A673 (cell line): Measurements from ENCODE around the gene CNPY4.

ENCODE experiments used
- EZH2 ChIP-seq: fragments of 200-600 bp; sonication (generic); IDR thresholded peaks from 2 replicates; pipeline ENCODE4 v1.6.1; 2017; ENCODE audit warnings: borderline replicate concordance, low read depth, mild to moderate bottlenecking, mixed read lengths, antibody characterized with exemption, low read length; ENCODE audit not compliant: poor library complexity, severe bottlenecking
- TF ChIP-seq, protein P1 (sequence below): fragments of 300-800, 200-600 bp; sonication (generic); conservative IDR thresholded peaks from 2 replicates; pipeline ENCODE4 v1.5.1; 2017; ENCODE audit warnings: low read depth, mild to moderate bottlenecking, antibody characterized with exemption, low read length, moderate library complexity, mixed read lengths

DNA sequence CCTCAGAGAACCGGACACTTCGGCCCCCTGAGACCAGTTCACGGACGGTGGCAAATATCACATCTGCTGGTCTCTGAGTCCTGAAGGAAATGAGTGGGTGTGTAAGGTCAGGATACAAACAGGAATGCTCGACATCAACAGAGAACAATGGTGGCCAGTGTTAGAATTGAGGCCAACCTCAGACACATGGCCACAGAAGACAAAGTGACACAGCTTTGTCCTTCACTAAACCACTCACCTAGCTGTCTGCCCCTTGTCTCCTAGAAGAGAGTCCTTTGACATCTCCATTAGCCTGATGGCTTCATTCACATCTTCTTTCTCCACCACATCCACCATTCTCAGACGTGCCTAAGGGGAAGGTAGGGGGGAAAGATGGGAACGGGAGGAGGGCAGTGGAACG is 26.4 kb upstream of the CNPY4 start:
- TF ChIP-seq, protein P1, sequence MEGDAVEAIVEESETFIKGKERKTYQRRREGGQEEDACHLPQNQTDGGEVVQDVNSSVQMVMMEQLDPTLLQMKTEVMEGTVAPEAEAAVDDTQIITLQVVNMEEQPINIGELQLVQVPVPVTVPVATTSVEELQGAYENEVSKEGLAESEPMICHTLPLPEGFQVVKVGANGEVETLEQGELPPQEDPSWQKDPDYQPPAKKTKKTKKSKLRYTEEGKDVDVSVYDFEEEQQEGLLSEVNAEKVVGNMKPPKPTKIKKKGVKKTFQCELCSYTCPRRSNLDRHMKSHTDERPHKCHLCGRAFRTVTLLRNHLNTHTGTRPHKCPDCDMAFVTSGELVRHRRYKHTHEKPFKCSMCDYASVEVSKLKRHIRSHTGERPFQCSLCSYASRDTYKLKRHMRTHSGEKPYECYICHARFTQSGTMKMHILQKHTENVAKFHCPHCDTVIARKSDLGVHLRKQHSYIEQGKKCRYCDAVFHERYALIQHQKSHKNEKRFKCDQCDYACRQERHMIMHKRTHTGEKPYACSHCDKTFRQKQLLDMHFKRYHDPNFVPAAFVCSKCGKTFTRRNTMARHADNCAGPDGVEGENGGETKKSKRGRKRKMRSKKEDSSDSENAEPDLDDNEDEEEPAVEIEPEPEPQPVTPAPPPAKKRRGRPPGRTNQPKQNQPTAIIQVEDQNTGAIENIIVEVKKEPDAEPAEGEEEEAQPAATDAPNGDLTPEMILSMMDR, result no peak
- no peak for TF ChIP-seq EZH2
